Endothelial cell of umbilical vein (primary cell): ENCODE results near the gene PNMA1. TPM values are rescaled to one million over a fixed set of nuclear protein-coding genes. Genes with fewer than 3 reads are reported as not detected.

Experiments
- BruUV-seq: library from RNA; stranded (reverse); fragments of 400-500 nt; replicated peaks from 2 replicates; lab custom pipeline; 2021; lab: Mats Ljungman, UMichigan
- CTCF ChIA-PET: fragments of 300-600, 350-600 bp; sonication (Branson Sonifier 250); formaldehyde crosslinking; loops from one replicate; lab custom pipeline; 2021; ENCODE audit warnings: antibody characterized with exemption, inconsistent platforms; lab: Charles Lee
- POLR2A ChIA-PET: fragments of 300-600, 350-600 bp; sonication (Branson Sonifier 250); formaldehyde crosslinking; loops from one replicate; lab custom pipeline; 2021; ENCODE audit warnings: antibody characterized with exemption, inconsistent platforms; lab: Charles Lee
- DNase-seq: peaks from one replicate; pipeline ENCODE4 v3.0.0-alpha.2; 2011; ENCODE audit warnings: low read depth, low spot score
- FAIRE-seq: peaks from 2 replicates; lab custom pipeline; 2011; peaks lifted over from hg19 to GRCh38; lab: Jason Lieb, UNC
- H2AFZ ChIP-seq: 2 replicates; pipeline ENCODE4 v1.6.0; 2012; ENCODE audit warnings: low read depth, low read length, control low read depth, inconsistent platforms
- H3K27ac ChIP-seq: 2 replicates; pipeline ENCODE4 v1.5.1; 2011; ENCODE audit warnings: low read depth, mild to moderate bottlenecking, control low read depth, low read length, moderate library complexity; ENCODE audit not compliant: insufficient read depth
- H3K27me3 ChIP-seq, 2 experiments: 2 replicates each; pipeline versions ENCODE4 v1.6.0 to v1.6.1; 2011; ENCODE audit warnings: low read length in 2 of 2, mixed read lengths in 1 of 2; ENCODE audit not compliant: control insufficient read depth in 2 of 2, insufficient read depth in 2 of 2
- H3K36me3 ChIP-seq, 2 experiments: 2 replicates in 1 of 2; 3 replicates in 1 of 2; pipeline ENCODE4 v1.5.1; 2011; ENCODE audit warnings: low read length in 2 of 2, mild to moderate bottlenecking in 1 of 2, moderate library complexity in 1 of 2; ENCODE audit not compliant: control insufficient read depth in 2 of 2, insufficient read depth in 2 of 2; ENCODE audit errors: extremely low read depth in 1 of 2
- H3K4me1 ChIP-seq: 3 replicates; pipeline ENCODE4 v1.5.1; 2011; ENCODE audit warnings: mild to moderate bottlenecking, low read length; ENCODE audit not compliant: control insufficient read depth, insufficient read depth; ENCODE audit errors: extremely low read depth
- H3K4me2 ChIP-seq: 2 replicates; pipeline ENCODE4 v1.6.1; 2011; ENCODE audit warnings: low read length, control low read depth, mixed read lengths; ENCODE audit not compliant: insufficient read depth
- H3K4me3 ChIP-seq, 3 experiments: fragments of 200-600 bp in 1 of 3; sonication (generic), shearing (Covaris generic) in 1 of 3; replicated peaks in 1 of 3; 2 replicates each; pipeline ENCODE4 v1.5.1; 2011 to 2016; ENCODE audit warnings: control low read depth in 3 of 3, low read length in 3 of 3, mild to moderate bottlenecking in 2 of 3, inconsistent platforms in 1 of 3, low read depth in 1 of 3, moderate library complexity in 1 of 3; ENCODE audit not compliant: insufficient read depth in 1 of 3
- H3K79me2 ChIP-seq: 2 replicates; pipeline ENCODE4 v1.6.0; 2012; ENCODE audit warnings: low read length, inconsistent platforms; ENCODE audit not compliant: control insufficient read depth, insufficient read depth
- H3K9ac ChIP-seq: replicated peaks from 2 replicates; pipeline ENCODE3; 2011; ENCODE audit warnings: low read length, control low read depth; ENCODE audit not compliant: insufficient read depth; ENCODE audit errors: extremely low read depth
- H3K9me1 ChIP-seq: replicated peaks from 3 replicates; pipeline ENCODE4 v1.6.0; 2011; ENCODE audit warnings: mild to moderate bottlenecking, low read length; ENCODE audit not compliant: control insufficient read depth, insufficient read depth; ENCODE audit errors: extremely low read depth
- H3K9me3 ChIP-seq: replicated peaks from 2 replicates; pipeline ENCODE4 v1.5.1; 2012; ENCODE audit warnings: low read length, inconsistent platforms; ENCODE audit not compliant: control insufficient read depth, insufficient read depth
- H4K20me1 ChIP-seq: replicated peaks from 2 replicates; pipeline ENCODE3; 2011; ENCODE audit warnings: mild to moderate bottlenecking, low read length; ENCODE audit not compliant: control insufficient read depth, insufficient read depth; ENCODE audit errors: extremely low read depth
- EZH2 ChIP-seq: IDR thresholded peaks from 2 replicates; pipeline ENCODE4 v1.6.1; 2012; ENCODE audit warnings: borderline replicate concordance, low read depth, mild to moderate bottlenecking, moderate library complexity, low read length, inconsistent platforms; ENCODE audit not compliant: severe bottlenecking
- FOS ChIP-seq: IDR thresholded peaks from 2 replicates; pipeline ENCODE4 v1.6.1; 2011; ENCODE audit warnings: mild to moderate bottlenecking, low read length, moderate library complexity, borderline replicate concordance; ENCODE audit not compliant: insufficient read depth
- GATA2 ChIP-seq: IDR thresholded peaks from 2 replicates; pipeline ENCODE4 v1.7.0; 2011; ENCODE audit warnings: low read depth, mild to moderate bottlenecking, moderate library complexity, mixed read lengths, low read length; ENCODE audit not compliant: insufficient read length, insufficient read depth
- JUN ChIP-seq: IDR thresholded peaks from 2 replicates; pipeline ENCODE4 v1.6.1; 2011; ENCODE audit warnings: borderline replicate concordance, low read depth; ENCODE audit not compliant: insufficient read length, insufficient read depth
- MYC ChIP-seq: IDR thresholded peaks from one replicate; pipeline ENCODE4 v1.6.1; 2011; ENCODE audit warnings: mild to moderate bottlenecking, low read depth, low read length
- POLR2A ChIP-seq: IDR thresholded peaks from 2 replicates; pipeline ENCODE4 v1.6.1; 2012; ENCODE audit warnings: low read depth, mild to moderate bottlenecking, control low read depth, low read length
- POLR2AphosphoS5 ChIP-seq: IDR thresholded peaks from 2 replicates; pipeline ENCODE4 v1.6.1; 2012; ENCODE audit warnings: low read depth, mild to moderate bottlenecking, control low read depth, low read length, moderate library complexity; ENCODE audit not compliant: insufficient read depth
- dilution Hi-C: fragments of 300-500 bp; cut with MboI; formaldehyde crosslinking; loops from one replicate; pipeline ENCODE4 v1.15.0; 2019; ENCODE audit warnings: low sequenced_read_pairs; ENCODE audit not compliant: extremely low pct_ligation_motif_present
- intact Hi-C: fragments of 100-400 bp; cut with micrococcal nuclease; formaldehyde crosslinking; loops from one replicate; pipeline ENCODE4 v1.10.0; 2022
- polyA plus RNA-seq, 4 experiments: library from polyadenylated mRNA; depleted of rRNA in 3 of 4; stranded (reverse) in 3 of 4; unstranded in 1 of 4; fragments of >200 nt; gene quantifications; 2 replicates each; pipeline versions ENCODE4 v1.2.1 to v1.2.3, GENCODE V29; 2011 to 2012; ENCODE audit warnings: missing spikeins in 1 of 4
- total RNA-seq: library from RNA; stranded (reverse); gene quantifications from 2 replicates; pipeline ENCODE4 v1.2.3, GENCODE V29; 2021
- TF ChIP-seq, protein P1 (sequence below): IDR thresholded peaks from 2 replicates; pipeline ENCODE4 v1.6.1; 2011; ENCODE audit not compliant: insufficient read depth, insufficient read length
- TF ChIP-seq, protein P2 (sequence below), 2 donors: IDR thresholded peaks; 1 replicate in 1 of 2; 2 replicates in 1 of 2; pipeline ENCODE4 v1.5.1; 2011; ENCODE audit warnings: low read length in 2 of 2, mild to moderate bottlenecking in 2 of 2, moderate library complexity in 2 of 2, control low read depth in 1 of 2, inconsistent platforms in 1 of 2, low read depth in 1 of 2; ENCODE audit not compliant: insufficient read depth in 1 of 2; ENCODE audit errors: extremely low read depth in 1 of 2

PNMA1 gene
- total and polyA plus RNA-seq, 2 donors (not counting 3 experiments of a cell fraction or from before 2014, with no cell fraction given): 29.8 to 82.6 TPM

DNA sequence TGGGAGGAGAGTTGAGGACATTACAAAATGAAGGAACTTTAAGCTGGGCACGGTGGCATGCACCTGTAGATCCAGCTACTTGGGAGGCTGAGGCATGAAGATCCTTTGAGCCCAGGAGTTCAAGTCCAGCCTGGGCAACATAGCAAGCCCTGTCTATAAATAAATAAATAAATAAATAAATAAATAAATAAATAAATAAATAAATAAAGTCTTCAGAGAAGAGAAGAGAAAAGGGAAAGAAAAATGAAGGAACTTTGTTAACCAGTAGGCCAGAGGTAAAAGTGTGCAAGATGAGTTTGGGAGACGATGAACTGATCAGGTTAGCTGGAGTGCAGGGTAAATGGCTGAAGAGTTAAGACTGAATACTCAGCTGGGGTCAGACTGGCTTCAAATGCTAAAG, 20.1 kb downstream of the PNMA1 start:
- no peaks in the 10 kb centered on the region for H4K20me1 ChIP-seq
- TF ChIP-seq JUN: no peak
- H3K36me3 ChIP-seq: no peaks in the 10 kb centered on the region
- H2AFZ ChIP-seq: no peak overlapping the region
- DNase-seq (no peak), FAIRE-seq (no peak)
- H3K79me2 ChIP-seq: no peaks in the 10 kb centered on the region
- no peak overlapping the region for H3K9ac ChIP-seq
- BruUV-seq: no TSS peak
- no peak overlapping the region for H3K4me2 ChIP-seq
- no peak overlapping the region for H3K27ac ChIP-seq
- ChIA-PET POLR2A (no interaction called here), CTCF (interaction anchor here (1.4 to 2.1 kb wide), 2 partner anchors 13 to 32 kb away, joined by 4 to 6 read pairs; no protein-coding TSS in a partner anchor)
- intact Hi-C loops: no loop called here
- H3K9me3 ChIP-seq: no peaks in the 10 kb centered on the region
- no peak overlapping the region for H3K4me3 ChIP-seq
- H3K4me1 ChIP-seq: no peaks in the 10 kb centered on the region
- dilution Hi-C loops: no loop called here
- H3K27me3 ChIP-seq: no peaks in the 10 kb centered on the region
- no peaks in the 10 kb centered on the region for H3K9me1 ChIP-seq

DNA sequence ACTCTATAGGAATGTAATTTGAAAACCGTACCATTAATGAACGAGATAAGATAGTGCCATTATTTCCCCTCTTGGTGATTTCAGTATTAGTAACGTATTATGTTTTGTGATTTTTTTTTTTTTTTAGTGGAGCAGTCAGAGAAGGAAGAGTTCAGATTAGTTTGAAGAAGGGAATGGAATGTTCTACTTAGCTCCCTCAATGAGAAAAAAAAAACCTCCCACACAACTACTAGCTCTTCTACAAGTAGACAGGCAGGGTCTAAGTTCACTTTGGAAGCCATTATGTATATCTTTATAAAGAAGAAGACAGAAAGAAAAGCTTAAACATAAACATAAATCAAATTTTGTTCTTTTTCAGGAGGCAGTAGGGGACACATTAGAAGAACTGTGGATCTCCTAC, 27.3 kb downstream of the PNMA1 start:
- dilution Hi-C loops: no loop called here
- Histone ChIP-seq H3K4me2 (no peak overlapping the region), H3K79me2 (no peaks in the 10 kb centered on the region), H3K4me1 (no peaks in the 10 kb centered on the region), H3K27ac (no peak overlapping the region), H4K20me1 (no peaks in the 10 kb centered on the region), H3K27me3 (no peaks in the 10 kb centered on the region), H2AFZ (no peak overlapping the region), H3K9me3 (no peaks in the 10 kb centered on the region), H3K4me3 (no peak overlapping the region), H3K9ac (no peak overlapping the region), H3K9me1 (no peaks in the 10 kb centered on the region), H3K36me3 (no peaks in the 10 kb centered on the region)
- POLR2A ChIA-PET: no interaction called here
- FAIRE-seq (no peak), DNase-seq (no peak)
- intact Hi-C loops: no loop called here
- no TSS peak for BruUV-seq
- TF ChIP-seq GATA2: no peak
- TF ChIP-seq, protein P1, sequence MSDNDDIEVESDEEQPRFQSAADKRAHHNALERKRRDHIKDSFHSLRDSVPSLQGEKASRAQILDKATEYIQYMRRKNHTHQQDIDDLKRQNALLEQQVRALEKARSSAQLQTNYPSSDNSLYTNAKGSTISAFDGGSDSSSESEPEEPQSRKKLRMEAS: no peak
- TF ChIP-seq POLR2AphosphoS5: no peak
- TF ChIP-seq JUN: no peak
- TF ChIP-seq, protein P2, sequence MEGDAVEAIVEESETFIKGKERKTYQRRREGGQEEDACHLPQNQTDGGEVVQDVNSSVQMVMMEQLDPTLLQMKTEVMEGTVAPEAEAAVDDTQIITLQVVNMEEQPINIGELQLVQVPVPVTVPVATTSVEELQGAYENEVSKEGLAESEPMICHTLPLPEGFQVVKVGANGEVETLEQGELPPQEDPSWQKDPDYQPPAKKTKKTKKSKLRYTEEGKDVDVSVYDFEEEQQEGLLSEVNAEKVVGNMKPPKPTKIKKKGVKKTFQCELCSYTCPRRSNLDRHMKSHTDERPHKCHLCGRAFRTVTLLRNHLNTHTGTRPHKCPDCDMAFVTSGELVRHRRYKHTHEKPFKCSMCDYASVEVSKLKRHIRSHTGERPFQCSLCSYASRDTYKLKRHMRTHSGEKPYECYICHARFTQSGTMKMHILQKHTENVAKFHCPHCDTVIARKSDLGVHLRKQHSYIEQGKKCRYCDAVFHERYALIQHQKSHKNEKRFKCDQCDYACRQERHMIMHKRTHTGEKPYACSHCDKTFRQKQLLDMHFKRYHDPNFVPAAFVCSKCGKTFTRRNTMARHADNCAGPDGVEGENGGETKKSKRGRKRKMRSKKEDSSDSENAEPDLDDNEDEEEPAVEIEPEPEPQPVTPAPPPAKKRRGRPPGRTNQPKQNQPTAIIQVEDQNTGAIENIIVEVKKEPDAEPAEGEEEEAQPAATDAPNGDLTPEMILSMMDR (IDR thresholded peaks at IDR 0.05; ENCODE audit: extremely low read depth in 1 of 2, insufficient read depth in 1 of 2, low read depth in 1 of 2, low read length in 2 of 2): no peak
- TF ChIP-seq POLR2A: no peak
- no peak for TF ChIP-seq MYC
- TF ChIP-seq FOS: no peak
- TF ChIP-seq EZH2: no peak
- CTCF ChIA-PET: interaction anchor here (1.6 kb wide), 2 partner anchors 19 to 179 kb away, joined by 3 to 4 read pairs; no protein-coding TSS in a partner anchor
